ENCODE data around the gene LATS2.
A peak's percentile ranks its signal among the peaks of the same experiment; 100 is the strongest.
"Not testable (repeated sequence)": the region's sequence is repeated elsewhere in the genome, so short reads cannot be mapped to it uniquely, and the experiment has no call there.

The LATS2 gene

GRCh38 chr13:21055511-21056045 is 5.8 kb downstream of the LATS2 start:
- DNase-seq (ENCODE audit: low read depth) = peak; percentile 80
- no peak for TF ChIP-seq CTCF (conservative IDR thresholded peaks at IDR 0.05; ENCODE audit: low read length)
- H3K4me3 ChIP-seq (ENCODE audit: low read length) = 0 out of 2 replicates have a peak overlapping the region, but pooled peaks have one; percentile 10

GRCh38 chr13:21055016-21055415 is 6.4 kb downstream of the LATS2 start:
- no peak for TF ChIP-seq CTCF (conservative IDR thresholded peaks at IDR 0.05; ENCODE audit: low read length)
- peak; percentile 74 for DNase-seq (ENCODE audit: low read depth)

DNA sequence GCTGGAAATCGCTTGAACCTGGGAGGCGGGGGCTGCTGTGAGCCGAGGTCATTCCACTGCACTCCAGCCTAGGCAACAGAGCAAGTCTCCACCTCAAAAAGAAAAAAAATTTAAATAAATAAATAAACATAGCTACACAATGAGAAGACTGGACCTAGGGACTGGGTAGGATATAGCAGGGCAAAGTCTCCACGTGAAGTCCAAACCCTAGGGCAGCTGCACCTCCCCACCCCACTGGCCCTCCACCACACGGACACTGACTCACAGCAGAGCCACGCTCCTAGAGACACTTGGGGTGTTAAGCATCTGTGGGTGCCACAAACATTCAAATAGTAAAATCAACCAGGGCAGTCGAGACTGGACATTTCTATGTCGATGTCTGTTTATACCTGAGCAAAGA is 7.1 kb downstream of the LATS2 start:
- peak; percentile 34 for DNase-seq (ENCODE audit: low read depth)
- no peak for TF ChIP-seq CTCF (conservative IDR thresholded peaks at IDR 0.05; ENCODE audit: low read length)
- no peak overlapping the region for H3K4me3 ChIP-seq (ENCODE audit: low read length)

More at GRCh38 chr13:21055016-21055415, 6.4 kb downstream of the LATS2 start:
- no peak overlapping the region for H3K4me3 ChIP-seq (ENCODE audit: low read length)

- H3K4me3 ChIP-seq (ENCODE audit: low read length) = no peak overlapping the region
- no peak for TF ChIP-seq CTCF (conservative IDR thresholded peaks at IDR 0.05; ENCODE audit: low read length)
- no peak for DNase-seq (ENCODE audit: low read depth)
Observed at GRCh38 chr13:21053231-21053630, 8.2 kb downstream of the LATS2 start.

DNA sequence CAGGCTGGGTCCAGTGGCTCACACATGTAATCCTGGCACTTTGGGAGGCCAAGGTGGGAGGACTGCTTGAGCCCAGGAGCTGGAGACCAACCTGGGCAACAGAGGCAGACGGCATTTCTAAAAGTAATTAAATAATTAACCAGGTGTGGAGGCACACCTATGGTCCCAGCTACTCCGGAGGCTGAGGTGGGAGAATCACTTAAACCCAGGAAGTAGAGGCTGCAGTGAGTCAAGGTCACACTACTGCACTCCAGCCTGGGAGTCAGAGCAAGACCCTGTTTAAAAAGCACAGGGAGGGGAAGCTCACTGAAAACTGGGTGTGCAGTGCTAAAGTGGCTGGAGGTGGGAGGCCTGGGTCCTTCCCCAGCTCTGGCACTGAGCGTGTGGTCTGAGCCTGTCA is 9.7 kb downstream of the LATS2 start:
- H3K4me3 ChIP-seq (ENCODE audit: low read length) = no peak overlapping the region
- no peak for TF ChIP-seq CTCF (conservative IDR thresholded peaks at IDR 0.05; ENCODE audit: low read length)
- no peak for DNase-seq (ENCODE audit: low read depth)

GRCh38 chr13:21050288-21051197 is 10.8 kb downstream of the LATS2 start:
- no peak for TF ChIP-seq CTCF (conservative IDR thresholded peaks at IDR 0.05; ENCODE audit: low read length)
- no peak for DNase-seq (ENCODE audit: low read depth)
- H3K4me3 ChIP-seq (ENCODE audit: low read length) = no peak overlapping the region

- H3K4me3 ChIP-seq (ENCODE audit: low read length); DNase-seq (ENCODE audit: low read depth): not testable (repeated sequence)
Observed at GRCh38 chr13:21049731-21050130, 11.7 kb downstream of the LATS2 start.
